HG03378 (cell line): ENCODE data around the gene CYSLTR2.
"Not testable (repeated sequence)": the region's sequence is repeated elsewhere in the genome, so short reads cannot be mapped to it uniquely, and the experiment has no call there.

Experiments
- ATAC-seq: cut with Tn5 transposase; IDR thresholded peaks from one replicate; pipeline ENCODE4 v1.9.1; 2021; ENCODE audit warnings: mild to moderate bottlenecking, moderate library complexity; ENCODE audit not compliant: unreplicated experiment

Gene CYSLTR2

GRCh38 chr13:48686636-48687210, 33.0 kb downstream of the CYSLTR2 start:
- ATAC-seq: no peak

GRCh38 chr13:48687249-48687648, 33.5 kb downstream of the CYSLTR2 start:
- ATAC-seq: no peak

- ATAC-seq: no peak
Observed at GRCh38 chr13:48693998-48694397, 40.3 kb downstream of the CYSLTR2 start.

- ATAC-seq: no peak
Observed at GRCh38 chr13:48695776-48696175, 42.0 kb downstream of the CYSLTR2 start.

GRCh38 chr13:48696676-48697075, 42.9 kb downstream of the CYSLTR2 start:
- ATAC-seq: not testable (repeated sequence)

- ATAC-seq: no peak
Observed at GRCh38 chr13:48707405-48707804, 53.7 kb downstream of the CYSLTR2 start.

GRCh38 chr13:48708764-48709163, 55.0 kb downstream of the CYSLTR2 start:
- ATAC-seq: no peak

- ATAC-seq: no peak
Observed at GRCh38 chr13:48709213-48709612, 55.5 kb downstream of the CYSLTR2 start.

GRCh38 chr13:48710160-48710559, 56.4 kb downstream of the CYSLTR2 start:
- ATAC-seq: no peak

- ATAC-seq: no peak
Observed at GRCh38 chr13:48712141-48712540, 58.4 kb downstream of the CYSLTR2 start.

GRCh38 chr13:48715977-48716376, 62.2 kb downstream of the CYSLTR2 start:
- no peak for ATAC-seq

- no peak for ATAC-seq
Observed at GRCh38 chr13:48720621-48721020, 66.9 kb downstream of the CYSLTR2 start.

GRCh38 chr13:48723168-48723567, 69.4 kb downstream of the CYSLTR2 start:
- ATAC-seq: no peak

GRCh38 chr13:48725271-48725670, 71.5 kb downstream of the CYSLTR2 start:
- ATAC-seq: no peak

- ATAC-seq: no peak
Observed at GRCh38 chr13:48726711-48727110, 73.0 kb downstream of the CYSLTR2 start.

- ATAC-seq: peak; percentile 73
Observed at GRCh38 chr13:48727241-48728011, 73.7 kb downstream of the CYSLTR2 start.

GRCh38 chr13:48728226-48728625, 74.5 kb downstream of the CYSLTR2 start:
- no peak for ATAC-seq

GRCh38 chr13:48728876-48729275, 75.1 kb downstream of the CYSLTR2 start:
- no peak for ATAC-seq

- ATAC-seq: no peak
Observed at GRCh38 chr13:48729856-48730255, 76.1 kb downstream of the CYSLTR2 start.

- no peak for ATAC-seq
Observed at GRCh38 chr13:48731001-48731658, 77.4 kb downstream of the CYSLTR2 start.

- ATAC-seq: no peak
Observed at GRCh38 chr13:48731957-48732569, 78.3 kb downstream of the CYSLTR2 start.
